Stimulated activated CD8-positive, alpha-beta memory T cell treated with anti-CD3 and anti-CD28 coated beads, Interleukin-15, amount 100 ng/mL, for 24 hours (primary cell): ENCODE measurements around the gene SLC13A5.
A peak's percentile ranks its signal among the peaks of the same experiment; 100 is the strongest.
"Not testable (repeated sequence)": the region's sequence is repeated elsewhere in the genome, so short reads cannot be mapped to it uniquely, and the experiment has no call there.

Experiments
- DNase-seq: peaks from one replicate; pipeline ENCODE4 v3.0.0-alpha.2; 2020; ENCODE audit warnings: low read depth

SLC13A5 gene

DNA sequence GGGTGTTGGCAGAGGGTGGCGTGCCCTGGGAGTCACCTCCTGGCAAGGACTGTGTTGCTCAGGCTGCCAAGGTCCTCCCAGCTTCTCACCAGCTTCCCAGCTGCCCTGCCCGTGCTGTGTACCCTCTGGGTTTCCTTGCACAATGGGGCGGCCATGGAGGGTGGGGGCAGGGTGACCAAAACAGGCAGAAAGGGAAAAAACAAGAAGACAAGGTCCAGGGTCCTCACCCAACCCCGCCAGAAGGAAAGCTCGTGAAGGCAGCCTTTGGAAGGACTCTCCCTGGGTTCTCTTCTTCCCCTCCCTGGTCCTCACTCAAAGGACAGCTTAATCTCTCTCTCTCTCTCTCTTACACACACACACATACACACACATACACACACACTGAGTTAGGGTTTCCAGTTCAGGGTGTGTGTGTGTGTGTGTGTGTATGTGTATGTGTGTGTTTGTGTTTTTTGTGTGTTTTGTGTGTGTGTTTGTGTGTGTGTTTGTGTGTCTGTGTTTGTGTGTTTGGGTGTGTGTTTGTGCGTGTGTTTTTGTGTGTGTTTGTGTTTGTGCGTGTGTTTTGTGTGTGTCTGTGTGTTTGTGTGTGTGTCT is 2.0 kb downstream of the SLC13A5 start:
- DNase-seq, result no peak

DNA sequence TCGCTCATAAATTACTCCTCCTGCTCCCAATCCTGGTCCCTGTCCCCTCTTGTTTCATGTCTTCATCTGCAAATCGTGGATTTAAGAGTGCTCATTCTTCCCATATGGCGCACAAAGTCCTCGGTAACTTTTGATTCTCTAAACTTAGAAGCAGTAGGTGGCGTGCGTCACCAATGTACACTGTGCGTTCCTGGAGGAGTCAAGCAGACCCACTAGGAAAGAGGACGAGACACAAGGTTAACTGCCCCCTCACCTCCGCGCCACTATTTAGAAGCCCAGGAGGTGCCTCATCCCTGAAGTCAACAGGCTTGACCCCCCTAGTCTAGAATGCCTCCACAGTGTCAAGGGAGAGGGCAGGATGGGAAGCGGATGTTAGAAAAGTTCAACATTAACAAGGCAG is 2.9 kb downstream of the SLC13A5 start:
- DNase-seq, result no peak

GRCh38 chr17:6708357-6708961 is 4.7 kb downstream of the SLC13A5 start:
- no peak for DNase-seq

DNA sequence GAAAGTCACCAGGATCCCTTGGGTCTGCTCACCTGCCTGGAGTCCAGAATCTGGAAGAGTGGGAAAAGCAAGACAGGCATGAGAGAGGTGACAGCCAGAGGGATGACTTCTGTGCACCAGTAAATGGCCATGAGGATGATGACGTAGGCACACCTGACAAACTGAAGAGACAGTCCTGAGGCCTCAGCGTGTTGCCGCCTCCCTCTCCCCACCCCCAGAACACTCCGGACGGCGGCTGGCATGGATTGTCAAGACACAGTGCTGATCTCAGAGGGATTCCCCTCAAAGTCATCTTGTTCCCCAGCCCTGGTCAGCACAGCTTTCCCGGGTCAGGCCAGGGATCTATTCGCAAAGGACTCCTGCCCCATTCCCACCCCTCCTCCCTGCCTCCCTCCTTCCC is 6.2 kb downstream of the SLC13A5 start:
- DNase-seq, result no peak

- no peak for DNase-seq
These were observed 6.7 kb downstream of the SLC13A5 start for GRCh38 chr17:6706499-6706898.

- no peak for DNase-seq
These were observed 8.6 kb downstream of the SLC13A5 start for GRCh38 chr17:6704470-6705052.

GRCh38 chr17:6703751-6704150 is 9.4 kb downstream of the SLC13A5 start:
- DNase-seq, result no peak

DNA sequence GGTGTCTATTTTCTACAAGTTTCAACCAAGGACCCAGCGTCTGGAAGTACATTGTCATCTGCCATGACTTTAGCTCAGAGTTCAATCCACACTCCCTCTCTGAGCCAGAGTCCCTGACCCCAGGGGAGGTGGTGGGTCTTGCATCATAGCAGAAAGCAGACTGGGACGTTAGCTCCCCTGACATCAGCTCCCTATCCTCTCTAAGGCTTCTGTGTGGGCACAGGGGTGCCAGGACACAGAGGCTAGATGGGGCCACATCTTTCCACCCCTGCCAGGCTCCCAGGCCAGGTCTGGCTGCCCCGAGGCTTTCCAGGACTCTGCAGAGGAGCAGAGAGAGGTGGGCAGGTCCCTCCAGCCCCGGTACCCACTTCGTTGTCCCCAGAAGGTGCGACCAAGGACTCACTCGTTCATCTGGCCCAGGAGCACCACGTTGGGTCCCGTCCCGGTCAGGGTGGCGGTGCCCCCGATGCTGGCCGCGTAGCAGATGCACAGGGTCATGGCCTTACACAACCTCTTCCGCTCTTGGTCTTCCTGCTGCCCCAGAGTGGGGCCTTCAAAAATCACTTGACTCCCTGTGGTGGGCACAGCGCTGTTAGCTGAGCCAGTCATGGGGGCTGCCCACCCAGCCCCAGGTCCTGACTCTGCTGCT is 10.5 kb downstream of the SLC13A5 start:
- no peak for DNase-seq

GRCh38 chr17:6701719-6702118 is 11.4 kb downstream of the SLC13A5 start:
- DNase-seq, result peak; percentile 26

GRCh38 chr17:6700948-6701307 is 12.2 kb downstream of the SLC13A5 start:
- DNase-seq, result no peak

DNA sequence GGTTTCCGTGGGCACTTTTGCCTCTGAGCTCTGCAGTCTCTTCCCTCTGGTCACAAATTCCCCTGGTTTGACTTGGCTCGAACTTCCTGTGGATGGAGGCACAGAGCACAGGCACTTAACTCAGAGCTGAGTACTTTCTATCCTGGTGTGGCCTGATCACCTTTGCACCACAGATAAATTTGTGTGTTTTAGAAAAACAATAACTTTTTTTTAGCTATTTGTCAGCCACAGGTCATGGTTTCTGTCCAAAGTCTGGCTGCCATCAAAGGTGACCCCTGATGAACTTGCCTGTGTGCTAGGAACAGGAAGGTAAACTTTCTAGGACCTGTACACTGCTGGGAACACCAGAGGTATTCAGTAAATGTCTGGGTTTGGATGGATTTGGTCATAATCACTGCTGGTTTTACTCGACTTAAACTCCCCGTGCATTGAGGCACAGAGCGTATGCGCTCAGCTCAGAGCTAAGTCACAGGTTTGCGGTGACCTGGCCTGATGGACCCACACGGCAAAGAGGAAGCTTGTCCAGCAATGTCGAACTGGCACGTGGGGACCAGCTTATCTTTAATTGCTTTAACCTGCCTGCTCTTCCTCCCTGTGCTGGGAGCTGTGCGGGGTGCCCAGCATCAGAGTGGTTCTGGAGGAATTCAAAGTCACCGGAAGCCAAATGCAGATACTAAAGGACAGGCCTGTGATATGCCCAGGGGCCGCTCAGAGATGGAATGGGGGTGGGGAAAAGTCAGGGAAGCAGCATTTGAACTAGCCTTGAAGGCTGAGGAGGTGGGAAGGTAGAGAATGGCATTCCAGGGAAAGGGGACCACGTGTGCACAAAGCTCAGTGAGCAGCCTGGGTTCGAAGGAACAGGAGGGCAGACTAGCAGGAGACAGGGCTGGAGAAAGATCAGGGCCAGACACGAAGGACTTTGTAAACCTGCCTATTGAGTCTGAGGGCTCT is 12.9 kb downstream of the SLC13A5 start:
- DNase-seq, result no peak

- DNase-seq, result no peak
These were observed 15.2 kb downstream of the SLC13A5 start for GRCh38 chr17:6698004-6698403.

DNA sequence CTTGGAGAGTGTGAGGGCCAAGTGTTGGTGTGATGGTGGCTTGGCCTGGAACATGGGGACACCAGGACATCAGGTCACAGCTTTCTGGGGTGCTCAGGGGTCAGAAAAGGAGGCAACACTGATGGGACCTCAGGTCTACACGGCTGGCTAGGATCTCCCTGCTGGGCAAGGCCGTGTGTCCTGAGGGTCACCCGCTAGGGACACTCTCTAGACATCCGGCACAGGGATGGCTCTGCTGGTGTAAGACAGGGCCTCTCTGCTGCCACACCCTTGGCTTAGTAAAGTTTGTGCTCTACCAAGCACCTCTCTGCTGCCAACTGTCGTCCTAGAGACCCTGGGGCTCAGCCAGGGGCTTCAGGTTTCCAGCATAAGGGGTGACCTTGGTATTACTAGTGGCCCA is 16.3 kb downstream of the SLC13A5 start:
- DNase-seq, result no peak

- no peak for DNase-seq
These were observed 17.6 kb downstream of the SLC13A5 start for GRCh38 chr17:6695565-6695964.

- no peak for DNase-seq
These were observed 18.1 kb downstream of the SLC13A5 start for GRCh38 chr17:6695051-6695450.

GRCh38 chr17:6691958-6692357 is 21.2 kb downstream of the SLC13A5 start:
- DNase-seq, result not testable (repeated sequence)

DNA sequence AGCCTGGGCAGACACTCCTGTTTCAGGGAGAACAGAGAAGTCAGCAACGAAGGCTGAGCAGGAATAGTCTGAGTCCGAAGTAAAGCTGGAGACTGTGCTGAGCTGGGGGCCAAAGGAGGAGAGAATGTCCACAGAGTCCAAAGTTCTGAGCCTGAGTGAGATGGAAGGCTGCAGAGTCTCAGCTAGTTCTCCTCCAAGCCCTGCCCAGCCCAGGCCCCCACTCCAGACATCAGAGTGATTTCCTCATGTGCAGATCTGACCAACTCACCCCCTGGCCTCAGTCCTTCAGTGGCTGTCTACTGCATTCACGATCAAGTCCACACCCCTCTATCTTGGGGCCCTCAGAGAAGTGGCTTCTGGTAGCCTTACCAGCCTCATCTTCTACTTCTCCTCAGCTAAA is 21.6 kb downstream of the SLC13A5 start:
- no peak for DNase-seq

DNA sequence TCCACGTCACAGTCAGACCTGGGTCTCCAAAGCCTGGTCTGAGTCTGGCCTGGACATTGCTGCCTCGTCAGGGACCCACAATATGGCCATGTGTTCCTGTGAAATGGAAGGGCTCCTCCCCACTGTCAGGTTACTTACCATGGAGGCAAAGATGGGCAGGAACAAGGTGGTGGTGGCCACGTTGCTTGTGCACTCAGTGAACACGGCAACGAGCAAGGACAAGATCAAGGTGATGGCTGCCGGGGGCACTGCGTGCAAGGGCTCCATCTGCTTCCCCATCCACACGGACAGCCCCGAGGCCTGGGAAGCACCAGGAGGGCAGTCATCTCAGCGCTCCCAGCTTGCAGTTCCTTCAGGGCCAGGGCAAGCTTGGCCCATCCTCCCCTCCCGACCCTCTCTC is 22.5 kb downstream of the SLC13A5 start:
- DNase-seq, result no peak

DNA sequence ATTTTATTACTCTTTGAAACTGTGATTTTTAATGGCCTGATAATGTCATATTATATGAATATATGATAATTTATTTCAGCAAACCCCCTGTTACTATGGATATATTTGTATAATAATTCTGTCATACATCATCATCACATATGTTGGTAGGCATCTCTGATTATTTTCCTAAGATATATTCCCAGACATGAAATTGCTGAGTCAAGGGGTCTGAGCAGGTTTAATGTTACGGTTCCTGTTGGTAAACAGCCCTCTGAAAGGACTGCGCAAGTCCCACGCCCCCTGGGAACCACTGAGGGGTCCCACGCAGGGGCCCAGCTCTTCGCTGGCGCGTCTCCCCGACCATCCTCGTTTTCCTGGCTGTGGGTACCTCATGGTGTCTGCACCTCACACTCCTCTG is 24.2 kb downstream of the SLC13A5 start:
- DNase-seq, result no peak

DNA sequence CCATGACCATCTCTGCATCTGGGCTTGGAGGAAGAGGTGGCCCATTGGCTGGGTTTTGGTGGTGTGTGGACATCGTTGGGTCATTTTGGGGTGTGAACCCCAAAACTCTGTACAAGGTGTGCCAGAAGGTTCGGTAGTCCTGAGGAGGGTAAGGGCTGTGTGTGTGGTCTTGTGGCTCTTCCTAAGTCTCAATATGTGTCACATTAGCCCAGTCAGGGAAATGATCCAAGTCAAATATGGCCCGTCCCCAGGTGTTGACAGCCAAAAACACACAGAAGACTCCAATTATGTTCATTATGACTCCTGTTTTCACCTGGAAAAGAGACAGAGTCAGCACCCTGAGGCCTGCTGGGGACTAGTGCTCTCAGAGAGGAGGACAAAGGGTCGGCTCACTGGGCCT is 27.1 kb downstream of the SLC13A5 start:
- DNase-seq, result no peak

GRCh38 chr17:6684881-6685767 is 28.0 kb downstream of the SLC13A5 start:
- DNase-seq, result no peak

GRCh38 chr17:6684460-6684783 is 28.7 kb downstream of the SLC13A5 start:
- DNase-seq, result no peak
